ENCODE measurements around the gene DNM2.

DNM2 gene

GRCh38 chr19:10724573-10725071 lies 6.7 kb downstream of the DNM2 start:
- Histone ChIP-seq H3K36me3 (ENCODE audit: control insufficient read depth in 2 of 2, insufficient read depth in 1 of 2, low read length in 2 of 2) (peaks cover 0 to 23% of the 10 kb centered on the region in 2 experiments; a peak in 2 of 3 replicates), H3K4me1 (ENCODE audit: control insufficient read depth, insufficient read depth, low read length) (no peaks in the 10 kb centered on the region)
- POLR2A ChIA-PET = interaction anchor here (0.5 kb wide), 1 partner anchor 102 kb away, joined by 3 read pairs; no protein-coding TSS in a partner anchor

GRCh38 chr19:10725415-10725814 lies 7.5 kb downstream of the DNM2 start:
- no peaks in the 10 kb centered on the region for H3K4me1 ChIP-seq (ENCODE audit: control insufficient read depth, insufficient read depth, low read length)
- H3K27ac ChIP-seq (ENCODE audit: extremely low read depth, low read depth, low read length) = no peak overlapping the region
- no peak for TF ChIP-seq ZNF76 (tag by site-specific recombination; IDR thresholded peaks at IDR 0.05; ENCODE audit: borderline replicate concordance, low read depth)
- TF ChIP-seq ZNF10 (tag by site-specific recombination; IDR thresholded peaks at IDR 0.05) = 0 out of 2 replicates have a peak, but pooled peaks have one; percentile 22
- CTCF ChIA-PET = interaction anchor here (1.0 kb wide), 1 partner anchor 26 kb away, joined by 3 read pairs; no protein-coding TSS in a partner anchor
- H3K36me3 ChIP-seq (ENCODE audit: control insufficient read depth in 2 of 2, insufficient read depth in 1 of 2, low read length in 2 of 2) = peaks cover 0 to 19% of the 10 kb centered on the region in 2 experiments; a peak in 2 of 3 replicates
- POLR2A ChIA-PET = no interaction called here
- no peaks in the 10 kb centered on the region for H3K9me3 ChIP-seq (ENCODE audit: control insufficient read depth, insufficient read depth, low read depth, low read length)
- no peak overlapping the region for H3K4me3 ChIP-seq (ENCODE audit: low read depth, low read length)

More at GRCh38 chr19:10724573-10725071, 6.7 kb downstream of the DNM2 start:
- H3K4me3 ChIP-seq (ENCODE audit: low read depth, low read length) = no peak overlapping the region
- TF ChIP-seq ZNF623 (tag by site-specific recombination; IDR thresholded peaks at IDR 0.05) = 0 out of 2 replicates have a peak, but pooled peaks have one; percentile 19
- no peak for TF ChIP-seq ZNF501 (tag by site-specific recombination; IDR thresholded peaks at IDR 0.05)
- no peak for TF ChIP-seq BCL11A (tag by site-specific recombination; IDR thresholded peaks at IDR 0.05; ENCODE audit: low read depth)
- TF ChIP-seq ZNF211 (tag by site-specific recombination; IDR thresholded peaks at IDR 0.05; ENCODE audit: low read depth) = no peak
- CTCF ChIA-PET = interaction anchor here (1.0 to 1.2 kb wide), 3 partner anchors 25 to 303 kb away, joined by 3 read pairs; no protein-coding TSS in a partner anchor
- no peaks in the 10 kb centered on the region for H3K9me3 ChIP-seq (ENCODE audit: control insufficient read depth, insufficient read depth, low read depth, low read length)
- no peak overlapping the region for H3K27ac ChIP-seq (ENCODE audit: extremely low read depth, low read depth, low read length)

GRCh38 chr19:10726268-10726667 lies 8.4 kb downstream of the DNM2 start:
- POLR2A ChIA-PET = no interaction called here
- H3K27ac ChIP-seq (ENCODE audit: extremely low read depth, low read depth, low read length) = no peak overlapping the region
- no peaks in the 10 kb centered on the region for H3K4me1 ChIP-seq (ENCODE audit: control insufficient read depth, insufficient read depth, low read length)
- peaks cover 0 to 14% of the 10 kb centered on the region in 2 experiments; a peak in 2 of 3 replicates for H3K36me3 ChIP-seq (ENCODE audit: control insufficient read depth in 2 of 2, insufficient read depth in 1 of 2, low read length in 2 of 2)
- H3K9me3 ChIP-seq (ENCODE audit: control insufficient read depth, insufficient read depth, low read depth, low read length) = no peaks in the 10 kb centered on the region
- TF ChIP-seq HOXC10 (CRISPR knock-in tag; IDR thresholded peaks at IDR 0.05) = no peak
- no peak for TF ChIP-seq ZFP41 (tag by site-specific recombination; IDR thresholded peaks at IDR 0.05; ENCODE audit: borderline replicate concordance)
- no peak for TF ChIP-seq HIC1 (tag by site-specific recombination; IDR thresholded peaks at IDR 0.05)
- no peak for TF ChIP-seq ZNF664 (tag by site-specific recombination; IDR thresholded peaks at IDR 0.05)
- TF ChIP-seq ZNF398 (tag by site-specific recombination; IDR thresholded peaks at IDR 0.05) = no peak
- TF ChIP-seq ZNF76 (tag by site-specific recombination; IDR thresholded peaks at IDR 0.05; ENCODE audit: borderline replicate concordance, low read depth) = no peak
- TF ChIP-seq GLIS2 (tag by site-specific recombination; IDR thresholded peaks at IDR 0.05) = no peak
- TF ChIP-seq ZSCAN5A (tag by site-specific recombination; IDR thresholded peaks at IDR 0.05) = no peak
- TF ChIP-seq BCL11B (tag by site-specific recombination; IDR thresholded peaks at IDR 0.05; ENCODE audit: low read depth) = no peak
- no peak for TF ChIP-seq ZNF138 (tag by site-specific recombination; IDR thresholded peaks at IDR 0.05; ENCODE audit: borderline replicate concordance)
- TF ChIP-seq ZNF404 (tag by site-specific recombination; IDR thresholded peaks at IDR 0.05) = no peak
- no peak for TF ChIP-seq EGR2 (tag by site-specific recombination; IDR thresholded peaks at IDR 0.05; ENCODE audit: low read depth)
- TF ChIP-seq ZFP3 (tag by site-specific recombination; IDR thresholded peaks at IDR 0.05; ENCODE audit: low read depth) = no peak
- TF ChIP-seq TCF7L2 (IDR thresholded peaks at IDR 0.05; ENCODE audit: borderline replicate concordance, low read depth, low read length) = no peak
- TF ChIP-seq ZNF10 (tag by site-specific recombination; IDR thresholded peaks at IDR 0.05) = no peak
- TF ChIP-seq PBX3 (CRISPR knock-in tag; IDR thresholded peaks at IDR 0.05) = no peak
- no peak for TF ChIP-seq ZNF596 (tag by site-specific recombination; IDR thresholded peaks at IDR 0.05)
- TF ChIP-seq SP7 (tag by site-specific recombination; IDR thresholded peaks at IDR 0.05) = no peak
- no peak overlapping the region for H3K4me3 ChIP-seq (ENCODE audit: low read depth, low read length)
- CTCF ChIA-PET = no interaction called here
